ENCODE results near the gene TMED1. TPM values are rescaled to one million over a fixed set of nuclear protein-coding genes. Genes with fewer than 3 reads are reported as not detected.
A peak's percentile ranks its signal among the peaks of the same experiment; 100 is the strongest.

Gene TMED1
- total RNA-seq, result 10 to 100 TPM in 2 of 5 donors, 1 to 10 TPM in 3; 6.1 to 11.4 (median 9.5) TPM
- 12.9 TPM for total RNA-seq (2013)
- total RNA-seq, result 4.9 to 20.7 (median 9.8) reads per million in 29 experiments

DNA sequence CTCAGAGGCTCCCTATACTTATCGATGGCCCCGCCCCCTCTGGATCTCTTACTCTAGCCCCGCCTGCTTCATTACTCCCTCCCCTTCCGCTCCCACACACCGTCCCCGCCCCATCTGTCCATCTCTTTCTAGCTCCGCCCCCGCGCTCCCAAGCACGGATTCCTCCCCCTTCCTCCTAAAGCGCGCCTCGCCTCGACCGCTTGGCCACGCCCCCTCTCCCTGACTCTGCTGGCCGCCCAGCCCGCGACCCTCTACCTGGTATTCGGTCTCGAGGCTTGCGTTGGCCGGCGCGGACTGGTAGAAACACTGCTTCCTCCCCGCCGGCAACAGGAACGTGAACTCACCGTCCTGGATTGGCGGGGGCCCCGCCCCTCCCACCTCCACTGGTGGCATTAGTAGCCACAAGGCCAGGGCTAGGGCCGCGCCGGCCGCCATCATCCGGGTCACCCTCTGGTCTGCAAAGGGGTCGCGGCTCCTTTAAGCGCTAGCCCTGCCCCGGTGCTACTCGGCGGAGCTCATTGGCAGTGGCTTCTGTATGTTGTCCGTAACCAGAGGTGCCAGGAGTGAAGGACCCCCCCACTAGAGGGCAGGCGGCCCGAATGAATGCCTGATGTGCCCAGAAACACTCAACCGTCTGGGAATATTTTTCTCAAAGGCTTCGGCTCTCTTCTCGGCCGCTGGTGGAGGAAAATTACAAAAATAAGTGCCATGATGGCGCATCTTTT lies at the start of gene TMED1:
Gene TMED1, minus strand, starts transcription at position 459 of the 725 bp plus-strand sequence. Its CDS starts 21 bp downstream, at position 438.
- H3K27ac Mint-ChIP-seq, result peak within 1 kb of the TSS; percentile 99 to 100
- ATAC-seq (replicated peaks in 1 of 4) (peak; percentile 87 to 92 (median 90)), DNase-seq (peak; percentile 85 to 98 (median 94))
- Histone ChIP-seq H3K9me3 (no peaks in the 10 kb centered on the region), H3K4me3 (ENCODE audit: control insufficient read depth in 1 of 2, extremely low read depth in 1 of 2, low read length in 1 of 2) (peak within 1 kb of the TSS; percentile 76 to 95), H3K27ac (ENCODE audit: low read length) (peak within 1 kb of the TSS; percentile 97), H3K27me3 (replicated peaks in 1 of 2; ENCODE audit: control insufficient read depth in 2 of 2, extremely low read depth in 1 of 2, insufficient read depth in 2 of 2, low read length in 1 of 2) (no peaks in the 10 kb centered on the region), H3K36me3 (ENCODE audit: control insufficient read depth in 2 of 2, extremely low read depth in 1 of 2, insufficient read depth in 1 of 2, low read length in 1 of 2) (peaks cover 4 to 16% of the 10 kb centered on the region in 2 donors), H3K4me1 (ENCODE audit: control insufficient read depth in 1 of 2, extremely low read depth in 1 of 2, insufficient read depth in 2 of 2, low read length in 2 of 2) (peaks cover 2 to 25% of the 10 kb centered on the region in 2 experiments)
- peaks cover 4% of the 10 kb centered on the region for H3K36me3 Mint-ChIP-seq
- CTCF ChIA-PET, result interaction anchor here in 1 of 2 donors (0.6 to 2.4 kb wide), 8 partner anchors 21 to 136 kb away, joined by 3 to 33 read pairs (median 6); partner anchors contain the start of gene DNM2
- under 1% methylated on average over 46 of the region's 50 CpGs for WGBS (ENCODE audit: insufficient coverage)
- peaks cover 0 to 10% (median 3%) of the 10 kb centered on the region in 3 donors for H3K9me3 Mint-ChIP-seq
- peaks cover 12 to 17% (median 16%) of the 10 kb centered on the region in 3 donors for H3K4me1 Mint-ChIP-seq
- peak within 1 kb of the TSS; percentile 97 to 99 (median 98) for H3K4me3 Mint-ChIP-seq
- POLR2A ChIA-PET, result interaction anchor here in 1 of 2 donors (0.5 to 0.9 kb wide), 5 partner anchors 36 to 135 kb away, joined by 3 to 5 read pairs (median 4); partner anchors contain the start of gene QTRT1
- H3K27me3 Mint-ChIP-seq, result no peaks in the 10 kb centered on the region

- Mint-ChIP-seq H3K27ac (no peak overlapping the region), H3K9me3 (no peaks in the 10 kb centered on the region), H3K4me1 (peaks cover 3 to 9% (median 8%) of the 10 kb centered on the region in 3 donors), H3K36me3 (no peaks in the 10 kb centered on the region), H3K4me3 (no peak overlapping the region), H3K27me3 (no peaks in the 10 kb centered on the region)
- 98% methylated on average over 12 of the region's 20 CpGs for WGBS (ENCODE audit: insufficient coverage)
- Histone ChIP-seq H3K4me3 (ENCODE audit: control insufficient read depth in 1 of 2, extremely low read depth in 1 of 2, low read length in 1 of 2) (no peak overlapping the region), H3K9me3 (no peaks in the 10 kb centered on the region), H3K27ac (ENCODE audit: low read length) (no peak overlapping the region), H3K4me1 (ENCODE audit: control insufficient read depth in 1 of 2, extremely low read depth in 1 of 2, insufficient read depth in 2 of 2, low read length in 2 of 2) (no peaks in the 10 kb centered on the region), H3K36me3 (ENCODE audit: control insufficient read depth in 2 of 2, extremely low read depth in 1 of 2, insufficient read depth in 1 of 2, low read length in 1 of 2) (no peaks in the 10 kb centered on the region), H3K27me3 (replicated peaks in 1 of 2; ENCODE audit: control insufficient read depth in 2 of 2, extremely low read depth in 1 of 2, insufficient read depth in 2 of 2, low read length in 1 of 2) (no peaks in the 10 kb centered on the region)
- ChIA-PET CTCF (interaction anchor here in 1 of 2 donors (0.6 kb wide), 1 partner anchor 567 kb away, joined by 5 read pairs; no protein-coding TSS in a partner anchor), POLR2A (no interaction called here)
- DNase-seq, result no peak
- no peak for ATAC-seq (replicated peaks in 1 of 4)
Observed at GRCh38 chr19:10885201-10886169, 49.5 kb upstream of the TMED1 start.

- Mint-ChIP-seq H3K4me3 (no peak overlapping the region), H3K27me3 (no peaks in the 10 kb centered on the region), H3K9me3 (no peaks in the 10 kb centered on the region), H3K27ac (no peak overlapping the region), H3K36me3 (no peaks in the 10 kb centered on the region), H3K4me1 (peaks cover 8 to 12% (median 10%) of the 10 kb centered on the region in 3 donors)
- Histone ChIP-seq H3K4me1 (ENCODE audit: control insufficient read depth in 1 of 2, extremely low read depth in 1 of 2, insufficient read depth in 2 of 2, low read length in 2 of 2) (peaks cover 0 to 2% of the 10 kb centered on the region in 2 experiments), H3K4me3 (ENCODE audit: control insufficient read depth in 1 of 2, extremely low read depth in 1 of 2, low read length in 1 of 2) (no peak overlapping the region), H3K9me3 (no peaks in the 10 kb centered on the region), H3K27ac (ENCODE audit: low read length) (no peak overlapping the region), H3K27me3 (replicated peaks in 1 of 2; ENCODE audit: control insufficient read depth in 2 of 2, extremely low read depth in 1 of 2, insufficient read depth in 2 of 2, low read length in 1 of 2) (no peaks in the 10 kb centered on the region), H3K36me3 (ENCODE audit: control insufficient read depth in 2 of 2, extremely low read depth in 1 of 2, insufficient read depth in 1 of 2, low read length in 1 of 2) (no peaks in the 10 kb centered on the region)
- DNase-seq (no peak), ATAC-seq (replicated peaks in 1 of 4) (no peak)
- POLR2A ChIA-PET, result no interaction called here
- 83% methylated on average over 1 of the region's 2 CpGs for WGBS (ENCODE audit: insufficient coverage)
- CTCF ChIA-PET, result no interaction called here
Observed at GRCh38 chr19:10884274-10884673, 48.3 kb upstream of the TMED1 start.

DNA sequence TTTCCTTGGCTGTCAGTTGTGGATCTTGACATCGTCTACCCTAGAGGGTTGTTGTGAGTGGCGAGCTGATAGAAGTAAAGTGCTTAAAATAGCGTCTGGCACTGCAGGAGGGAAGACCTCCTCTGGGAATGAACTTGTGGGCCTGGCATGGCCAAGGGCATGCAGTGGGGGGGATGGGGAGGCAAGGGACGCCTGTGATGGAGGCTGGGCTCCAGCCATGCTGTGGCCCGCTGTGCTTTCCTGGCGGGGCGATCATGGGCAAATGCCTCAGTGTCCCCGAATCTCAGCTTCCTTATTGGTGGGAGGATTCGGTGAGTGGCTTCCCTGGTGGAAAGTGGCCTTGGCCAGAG lies 46.1 kb upstream of the TMED1 start:
- DNase-seq, result no peak
- Mint-ChIP-seq H3K4me3 (no peak overlapping the region), H3K36me3 (no peaks in the 10 kb centered on the region), H3K27me3 (no peaks in the 10 kb centered on the region), H3K27ac (no peak overlapping the region), H3K9me3 (no peaks in the 10 kb centered on the region), H3K4me1 (peaks cover 8 to 18% (median 18%) of the 10 kb centered on the region in 3 donors)
- Histone ChIP-seq H3K4me1 (ENCODE audit: control insufficient read depth in 1 of 2, extremely low read depth in 1 of 2, insufficient read depth in 2 of 2, low read length in 2 of 2) (peaks cover 0 to 11% of the 10 kb centered on the region in 2 experiments), H3K9me3 (no peaks in the 10 kb centered on the region), H3K27me3 (replicated peaks in 1 of 2; ENCODE audit: control insufficient read depth in 2 of 2, extremely low read depth in 1 of 2, insufficient read depth in 2 of 2, low read length in 1 of 2) (no peaks in the 10 kb centered on the region), H3K4me3 (ENCODE audit: control insufficient read depth in 1 of 2, extremely low read depth in 1 of 2, low read length in 1 of 2) (no peak overlapping the region), H3K27ac (ENCODE audit: low read length) (no peak overlapping the region), H3K36me3 (ENCODE audit: control insufficient read depth in 2 of 2, extremely low read depth in 1 of 2, insufficient read depth in 1 of 2, low read length in 1 of 2) (no peaks in the 10 kb centered on the region)
- WGBS (ENCODE audit: insufficient coverage), result 92% methylated on average over 4 of the region's 9 CpGs
- no peak for ATAC-seq (replicated peaks in 1 of 4)
- CTCF ChIA-PET, result no interaction called here
- POLR2A ChIA-PET, result no interaction called here

DNA sequence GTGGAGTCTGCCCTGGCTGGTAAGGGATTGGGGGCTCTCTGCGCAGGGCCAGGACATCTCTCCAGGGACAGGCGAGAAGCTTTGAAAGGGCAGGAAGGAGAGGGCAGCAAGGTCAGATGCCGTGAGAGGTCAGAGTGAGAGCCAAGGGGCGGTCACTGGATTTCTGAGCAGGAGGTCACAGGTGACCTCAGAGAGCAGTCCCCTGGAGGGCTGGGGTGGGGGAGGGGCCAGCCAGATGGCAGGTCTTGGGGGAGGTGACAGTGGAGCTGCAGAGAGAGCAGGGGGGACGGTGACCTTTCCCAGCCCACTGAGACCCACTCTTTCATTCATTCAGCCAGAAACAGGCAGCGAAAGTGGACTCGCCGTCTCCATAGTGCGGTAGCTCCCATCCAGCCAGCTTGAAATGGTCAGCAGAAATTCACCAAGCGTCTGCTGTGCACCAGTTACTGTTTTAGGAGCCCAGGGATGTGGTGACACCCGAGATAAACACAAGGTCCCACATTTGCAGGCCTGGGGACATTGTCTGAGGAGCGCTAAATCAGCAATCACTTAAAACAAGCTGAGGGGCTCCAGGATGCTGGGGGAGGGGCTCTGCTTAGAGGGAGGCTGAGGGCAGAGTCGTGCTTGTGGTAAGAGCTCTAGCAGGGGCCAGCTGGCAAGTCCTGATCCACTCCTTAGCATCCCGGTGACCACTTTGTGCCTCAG lies 45.5 kb upstream of the TMED1 start:
- ChIA-PET CTCF (no interaction called here), POLR2A (no interaction called here)
- Mint-ChIP-seq H3K4me3 (no peak overlapping the region), H3K36me3 (no peaks in the 10 kb centered on the region), H3K4me1 (peaks cover 8 to 22% (median 22%) of the 10 kb centered on the region in 3 donors), H3K27ac (no peak overlapping the region), H3K9me3 (no peaks in the 10 kb centered on the region), H3K27me3 (no peaks in the 10 kb centered on the region)
- no peak overlapping the region for H3K4me3 ChIP-seq (ENCODE audit: control insufficient read depth in 1 of 2, extremely low read depth in 1 of 2, low read length in 1 of 2)
- H3K27ac ChIP-seq (ENCODE audit: low read length), result no peak overlapping the region
- H3K36me3 ChIP-seq (ENCODE audit: control insufficient read depth in 2 of 2, extremely low read depth in 1 of 2, insufficient read depth in 1 of 2, low read length in 1 of 2), result no peaks in the 10 kb centered on the region
- no peak for DNase-seq
- WGBS (ENCODE audit: insufficient coverage), result 90% methylated on average over 11 of the region's 14 CpGs
- H3K4me1 ChIP-seq (ENCODE audit: control insufficient read depth in 1 of 2, extremely low read depth in 1 of 2, insufficient read depth in 2 of 2, low read length in 2 of 2), result peaks cover 0 to 11% of the 10 kb centered on the region in 2 experiments
- ATAC-seq (replicated peaks in 1 of 4), result no peak
- H3K9me3 ChIP-seq, result no peaks in the 10 kb centered on the region
- H3K27me3 ChIP-seq (replicated peaks in 1 of 2; ENCODE audit: control insufficient read depth in 2 of 2, extremely low read depth in 1 of 2, insufficient read depth in 2 of 2, low read length in 1 of 2), result no peaks in the 10 kb centered on the region

DNA sequence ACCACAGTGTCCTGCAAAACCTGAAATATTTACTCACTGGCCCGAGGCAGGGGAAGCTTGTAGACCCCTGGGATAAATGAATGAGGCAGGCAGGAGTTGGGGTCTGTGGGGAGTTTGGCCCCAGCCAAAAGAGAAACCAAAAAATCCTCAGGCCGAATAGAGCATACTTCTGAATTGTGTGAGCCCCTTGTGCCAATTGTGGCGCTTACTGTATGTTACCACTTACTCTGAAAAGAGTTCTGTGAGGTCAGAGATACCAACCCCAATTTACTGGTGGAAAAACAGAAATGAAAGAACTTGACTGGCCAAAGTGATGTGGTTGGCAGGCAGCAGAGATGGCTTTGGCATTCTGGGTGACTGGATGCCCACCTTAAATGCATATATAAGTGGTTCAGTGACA lies 42.2 kb upstream of the TMED1 start:
- Histone ChIP-seq H3K9me3 (no peaks in the 10 kb centered on the region), H3K4me3 (ENCODE audit: control insufficient read depth in 1 of 2, extremely low read depth in 1 of 2, low read length in 1 of 2) (no peak overlapping the region), H3K27ac (ENCODE audit: low read length) (no peak overlapping the region), H3K4me1 (ENCODE audit: control insufficient read depth in 1 of 2, extremely low read depth in 1 of 2, insufficient read depth in 2 of 2, low read length in 2 of 2) (peaks cover 0 to 16% of the 10 kb centered on the region in 2 experiments), H3K36me3 (ENCODE audit: control insufficient read depth in 2 of 2, extremely low read depth in 1 of 2, insufficient read depth in 1 of 2, low read length in 1 of 2) (no peaks in the 10 kb centered on the region), H3K27me3 (replicated peaks in 1 of 2; ENCODE audit: control insufficient read depth in 2 of 2, extremely low read depth in 1 of 2, insufficient read depth in 2 of 2, low read length in 1 of 2) (no peaks in the 10 kb centered on the region)
- ATAC-seq (replicated peaks in 1 of 4), result no peak
- no peak overlapping the region for H3K27ac Mint-ChIP-seq
- peaks cover 8 to 27% (median 24%) of the 10 kb centered on the region in 3 donors for H3K4me1 Mint-ChIP-seq
- DNase-seq, result no peak
- POLR2A ChIA-PET, result no interaction called here
- WGBS (ENCODE audit: insufficient coverage), result 60% methylated on average over 1 of the region's 3 CpGs
- H3K36me3 Mint-ChIP-seq, result no peaks in the 10 kb centered on the region
- no peaks in the 10 kb centered on the region for H3K27me3 Mint-ChIP-seq
- CTCF ChIA-PET, result no interaction called here
- H3K4me3 Mint-ChIP-seq, result no peak overlapping the region
- no peaks in the 10 kb centered on the region for H3K9me3 Mint-ChIP-seq
